WTC11 (cell line): ENCODE results near the gene OR52N4. TPM values are rescaled to one million over a fixed set of nuclear protein-coding genes. Genes with fewer than 3 reads are reported as not detected.

Experiments
- ATAC-seq: fragments of 200-7000 bp; cut with Tn5 transposase; 2 replicates; pipeline ENCODE4 v1.10.0; 2021; ENCODE audit warnings: mild to moderate bottlenecking, moderate library complexity
- CTCF ChIA-PET: fragments of 300-600 bp; sonication (Branson Sonifier 250); formaldehyde crosslinking; loops from one replicate; lab custom pipeline; 2021; ENCODE audit warnings: antibody characterized with exemption; lab: Charles Lee
- POLR2A ChIA-PET: fragments of 350-600 bp; sonication (Branson Sonifier 250); formaldehyde crosslinking; loops from one replicate; lab custom pipeline; 2021; ENCODE audit warnings: antibody characterized with exemption; lab: Charles Lee
- DNase-seq: peaks from one replicate; pipeline ENCODE4 v3.0.0; 2021; ENCODE audit warnings: low spot score
- H3K27ac Mint-ChIP-seq: 2 replicates; pipeline ENCODE4 v1.8.0; 2021; ENCODE audit warnings: mixed read lengths
- H3K27me3 Mint-ChIP-seq: 2 replicates; pipeline ENCODE4 v1.8.0; 2021; ENCODE audit warnings: low read depth, mild to moderate bottlenecking, moderate library complexity, mixed read lengths
- H3K36me3 Mint-ChIP-seq: 2 replicates; pipeline ENCODE4 v1.8.0; 2021; ENCODE audit warnings: mixed read lengths
- H3K4me1 Mint-ChIP-seq: 2 replicates; pipeline ENCODE4 v1.8.0; 2022; ENCODE audit warnings: mixed read lengths
- H3K4me3 Mint-ChIP-seq: 2 replicates; pipeline ENCODE4 v1.8.0; 2021; ENCODE audit warnings: mild to moderate bottlenecking, moderate library complexity, mixed read lengths
- H3K9me3 Mint-ChIP-seq: 2 replicates; pipeline ENCODE4 v1.8.0; 2021; ENCODE audit warnings: mixed read lengths
- AFF4 ChIP-seq: sonication (generic); formaldehyde crosslinking; IDR thresholded peaks from 2 replicates; pipeline ENCODE4 v1.8.1; 2023; ENCODE audit warnings: mild to moderate bottlenecking, missing genetic modification reagents, borderline replicate concordance
- ESRRA ChIP-seq: sonication (generic); formaldehyde crosslinking; IDR thresholded peaks from 2 replicates; pipeline ENCODE4 v1.8.1; 2022; ENCODE audit warnings: mild to moderate bottlenecking, missing genetic modification reagents, borderline replicate concordance
- GABPB1 ChIP-seq: sonication (generic); formaldehyde crosslinking; IDR thresholded peaks from 2 replicates; pipeline ENCODE4 v1.8.1; 2023; ENCODE audit warnings: mild to moderate bottlenecking, missing genetic modification reagents
- TEAD4 ChIP-seq: sonication (generic); formaldehyde crosslinking; IDR thresholded peaks from 2 replicates; pipeline ENCODE4 v1.8.0; 2022; ENCODE audit warnings: mild to moderate bottlenecking, missing genetic modification reagents
- ZNF138 ChIP-seq: sonication (generic); formaldehyde crosslinking; conservative IDR thresholded peaks from 2 replicates; pipeline ENCODE4 v1.8.1; 2022; ENCODE audit warnings: mild to moderate bottlenecking, moderate library complexity, missing genetic modification reagents
- ZNF281 ChIP-seq: sonication (generic); formaldehyde crosslinking; IDR thresholded peaks from 2 replicates; pipeline ENCODE4 v1.8.0; 2023; ENCODE audit warnings: mild to moderate bottlenecking, missing genetic modification reagents
- ZNF425 ChIP-seq: fragments of 250-450 bp; sonication (Bioruptor Pico); conservative IDR thresholded peaks from 2 replicates; pipeline ENCODE4 v1.9.0; 2021; ENCODE audit warnings: mild to moderate bottlenecking
- ZNF512 ChIP-seq: sonication (generic); formaldehyde crosslinking; IDR thresholded peaks from 2 replicates; pipeline ENCODE4 v1.8.1; 2022; ENCODE audit warnings: missing genetic modification reagents, borderline replicate concordance
- total RNA-seq: library from RNA; stranded (reverse); gene quantifications from 3 replicates; pipeline ENCODE4 v1.2.3, GENCODE V29; 2021

The OR52N4 gene
- total RNA-seq, 1 experiment from 2014 or later = 0.52 TPM

- no peaks in the 10 kb centered on the region for H3K9me3 Mint-ChIP-seq
- CTCF ChIA-PET = interaction anchor here (0.5 kb wide), 1 partner anchor 134 kb away, joined by 4 read pairs; no protein-coding TSS in a partner anchor
Measured at GRCh38 chr11:5726351-5726750, 27.7 kb upstream of the OR52N4 start.

More at GRCh38 chr11:5726351-5726750, 27.7 kb upstream of the OR52N4 start:
- DNase-seq (no peak), ATAC-seq (no peak)
- POLR2A ChIA-PET = no interaction called here
- Mint-ChIP-seq H3K4me3 (no peak overlapping the region), H3K27me3 (no peaks in the 10 kb centered on the region; the same call in 1 of the 2 replicates), H3K36me3 (no peaks in the 10 kb centered on the region), H3K27ac (no peak overlapping the region), H3K4me1 (no peaks in the 10 kb centered on the region)
- no peak for TF ChIP-seq ZNF138 (CRISPR knock-in tag)
- no peak for TF ChIP-seq TEAD4 (CRISPR knock-in tag)
- TF ChIP-seq ZNF425 = no peak
- no peak for TF ChIP-seq AFF4 (CRISPR knock-in tag)
- TF ChIP-seq ZNF281 = no peak
- TF ChIP-seq ZNF512 (CRISPR knock-in tag) = no peak
- no peak for TF ChIP-seq GABPB1 (CRISPR knock-in tag)
- no peak for TF ChIP-seq ESRRA (CRISPR knock-in tag)
